ENCODE data around the gene NUAK2. TPM values are rescaled to one million over a fixed set of nuclear protein-coding genes. Genes with fewer than 3 reads are reported as not detected.

Gene NUAK2
- total RNA-seq, 4 donors from 2014 or later = 0.42 to 0.86 (median 0.74) TPM

DNA sequence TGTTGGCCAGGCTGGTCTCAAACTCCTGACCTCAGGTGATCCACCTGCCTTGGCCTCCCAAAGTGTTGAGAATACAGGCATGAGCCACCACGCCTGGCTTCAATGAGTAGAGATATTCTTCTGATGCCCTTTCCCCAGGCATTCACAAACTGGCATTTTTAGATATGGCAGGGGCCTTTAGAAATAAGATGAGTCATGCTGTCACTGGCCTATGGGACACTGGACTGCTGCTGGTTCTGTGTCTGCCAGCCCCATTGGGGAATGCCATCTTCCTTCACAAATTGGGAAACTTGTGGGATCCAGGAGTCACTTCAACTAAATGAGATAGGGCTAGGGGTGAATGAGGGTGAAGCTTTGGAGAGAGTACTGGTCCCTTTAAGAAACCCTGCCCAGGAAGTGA lies 19.1 kb upstream of the NUAK2 start:
- peaks cover 0 to 43% (median 25%) of the 10 kb centered on the region in 4 donors for H3K27me3 ChIP-seq
- no peak for DNase-seq (ENCODE audit: extremely low spot score)
- no peak overlapping the region for H3K27ac ChIP-seq (replicated peaks in 1 of 4)
- no peak overlapping the region for H3K4me3 ChIP-seq
- 88% methylated on average over 1 of the region's 1 CpG for WGBS
- no peaks in the 10 kb centered on the region for H3K9me3 ChIP-seq
- no peaks in the 10 kb centered on the region for H3K36me3 ChIP-seq
- H3K4me1 ChIP-seq = peaks cover 13 to 15% (median 14%) of the 10 kb centered on the region in 4 donors
- intact Hi-C loops (cut with DNase I) = no loop called here
- no peak for TF ChIP-seq POLR2AphosphoS5 (IDR thresholded peaks at IDR 0.05)
- TF ChIP-seq EP300 (IDR thresholded peaks at IDR 0.05) = no peak
- TF ChIP-seq POLR2A (IDR thresholded peaks at IDR 0.05; ENCODE audit: low read depth) = no peak
- TF ChIP-seq, protein P1, sequence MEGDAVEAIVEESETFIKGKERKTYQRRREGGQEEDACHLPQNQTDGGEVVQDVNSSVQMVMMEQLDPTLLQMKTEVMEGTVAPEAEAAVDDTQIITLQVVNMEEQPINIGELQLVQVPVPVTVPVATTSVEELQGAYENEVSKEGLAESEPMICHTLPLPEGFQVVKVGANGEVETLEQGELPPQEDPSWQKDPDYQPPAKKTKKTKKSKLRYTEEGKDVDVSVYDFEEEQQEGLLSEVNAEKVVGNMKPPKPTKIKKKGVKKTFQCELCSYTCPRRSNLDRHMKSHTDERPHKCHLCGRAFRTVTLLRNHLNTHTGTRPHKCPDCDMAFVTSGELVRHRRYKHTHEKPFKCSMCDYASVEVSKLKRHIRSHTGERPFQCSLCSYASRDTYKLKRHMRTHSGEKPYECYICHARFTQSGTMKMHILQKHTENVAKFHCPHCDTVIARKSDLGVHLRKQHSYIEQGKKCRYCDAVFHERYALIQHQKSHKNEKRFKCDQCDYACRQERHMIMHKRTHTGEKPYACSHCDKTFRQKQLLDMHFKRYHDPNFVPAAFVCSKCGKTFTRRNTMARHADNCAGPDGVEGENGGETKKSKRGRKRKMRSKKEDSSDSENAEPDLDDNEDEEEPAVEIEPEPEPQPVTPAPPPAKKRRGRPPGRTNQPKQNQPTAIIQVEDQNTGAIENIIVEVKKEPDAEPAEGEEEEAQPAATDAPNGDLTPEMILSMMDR (IDR thresholded peaks at IDR 0.05) = no peak

DNA sequence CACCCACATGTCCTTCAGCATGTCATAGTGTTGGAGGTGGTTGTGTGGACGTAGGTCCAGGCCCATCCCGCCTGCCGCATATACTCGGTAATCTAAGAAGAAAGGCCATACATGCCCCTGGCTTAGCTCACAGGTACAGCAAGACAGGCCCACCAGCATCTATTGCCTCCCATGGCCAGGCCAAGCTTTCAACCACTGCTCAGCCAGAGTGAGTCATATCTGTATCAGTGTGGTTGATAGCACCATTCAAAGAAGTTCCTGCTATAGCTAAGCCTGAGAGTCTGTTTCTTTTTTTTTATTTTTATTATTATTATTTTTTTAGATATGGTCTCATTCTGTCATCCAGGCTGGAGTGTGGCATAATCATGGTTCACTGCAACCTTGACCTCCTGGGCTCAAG lies 18.2 kb upstream of the NUAK2 start:
- Histone ChIP-seq H3K4me3 (no peak overlapping the region), H3K4me1 (peaks cover 13 to 15% (median 14%) of the 10 kb centered on the region in 4 donors), H3K9me3 (no peaks in the 10 kb centered on the region), H3K36me3 (no peaks in the 10 kb centered on the region), H3K27me3 (peaks cover 0 to 41% (median 21%) of the 10 kb centered on the region in 4 donors), H3K27ac (replicated peaks in 1 of 4) (no peak overlapping the region)
- no peak for DNase-seq (ENCODE audit: extremely low spot score)
- 91% methylated on average over 4 of the region's 4 CpGs for WGBS
- TF ChIP-seq POLR2AphosphoS5 (IDR thresholded peaks at IDR 0.05) = no peak
- TF ChIP-seq POLR2A (IDR thresholded peaks at IDR 0.05; ENCODE audit: low read depth) = no peak
- no peak for TF ChIP-seq EP300 (IDR thresholded peaks at IDR 0.05)
- TF ChIP-seq, protein P1 (IDR thresholded peaks at IDR 0.05) = no peak
- intact Hi-C loops (cut with DNase I) = loop anchor here (5.0 kb wide), 1 partner anchor 48 kb away; no protein-coding TSS in a partner anchor

DNA sequence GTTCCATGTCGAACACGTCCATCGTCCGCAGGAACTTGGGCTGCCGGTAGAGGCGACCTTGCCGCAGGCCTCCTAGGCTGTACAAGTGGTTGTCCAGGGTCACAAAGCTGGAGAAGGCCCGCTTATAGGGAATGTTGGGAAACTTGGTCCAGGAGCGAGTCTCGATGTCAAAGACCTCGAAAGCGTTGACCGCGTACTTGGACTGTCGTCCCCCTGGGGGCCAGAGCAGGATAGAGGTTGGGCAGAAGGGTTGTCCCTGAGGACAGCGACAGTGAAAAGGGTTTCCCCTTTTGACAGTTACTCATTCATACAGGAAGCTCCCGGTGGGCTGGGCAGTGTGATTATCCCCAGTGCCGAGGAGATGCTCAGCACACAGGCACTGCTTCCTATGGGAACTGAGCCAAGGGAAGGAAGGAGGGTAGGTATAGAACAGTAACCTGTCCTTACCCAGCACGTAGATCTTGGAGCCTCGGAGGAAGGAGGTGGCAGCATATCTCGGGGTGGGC lies 17.7 kb upstream of the NUAK2 start:
- 88% methylated on average over 10 of the region's 21 CpGs for WGBS
- peaks cover 11 to 12% (median 11%) of the 10 kb centered on the region in 4 donors for H3K4me1 ChIP-seq
- no peak for TF ChIP-seq EP300 (IDR thresholded peaks at IDR 0.05)
- TF ChIP-seq POLR2AphosphoS5 (IDR thresholded peaks at IDR 0.05) = no peak
- no peak for TF ChIP-seq POLR2A (IDR thresholded peaks at IDR 0.05; ENCODE audit: low read depth)
- TF ChIP-seq, protein P1 (IDR thresholded peaks at IDR 0.05) = no peak
- H3K36me3 ChIP-seq = no peaks in the 10 kb centered on the region
- peaks cover 0 to 37% (median 16%) of the 10 kb centered on the region in 4 donors for H3K27me3 ChIP-seq
- intact Hi-C loops (cut with DNase I) = loop anchor here (5.0 kb wide), 1 partner anchor 48 kb away; no protein-coding TSS in a partner anchor
- H3K4me3 ChIP-seq = no peak overlapping the region
- no peak for DNase-seq (ENCODE audit: extremely low spot score)
- no peak overlapping the region for H3K27ac ChIP-seq (replicated peaks in 1 of 4)
- no peaks in the 10 kb centered on the region for H3K9me3 ChIP-seq

DNA sequence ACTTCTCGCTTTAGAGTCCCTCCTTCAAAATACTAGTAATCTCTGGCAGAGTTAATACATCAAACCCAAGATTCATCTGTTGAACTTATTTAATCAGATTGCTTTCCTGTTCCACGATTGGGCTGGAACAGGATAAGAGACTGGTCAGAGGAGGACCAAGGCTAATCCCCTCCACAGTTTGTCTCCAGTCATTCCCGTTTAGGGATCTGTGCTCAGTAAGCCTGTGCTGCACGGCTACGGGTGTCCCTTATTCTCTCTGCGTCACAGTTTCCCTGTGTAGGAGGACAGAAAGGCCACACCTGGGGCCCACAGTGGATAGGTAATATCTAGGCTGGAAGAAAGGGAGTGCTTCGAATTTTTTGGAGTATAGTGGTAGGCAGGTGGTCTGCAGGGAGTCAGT lies 16.5 kb upstream of the NUAK2 start:
- intact Hi-C loops (cut with DNase I) = loop anchor here (5.0 kb wide), 1 partner anchor 49 kb away; no protein-coding TSS in a partner anchor

More for the DNA sequence above, 16.5 kb upstream of the NUAK2 start:
- WGBS = 81% methylated on average over 7 of the region's 7 CpGs
- Histone ChIP-seq H3K9me3 (no peaks in the 10 kb centered on the region), H3K4me1 (no peaks in the 10 kb centered on the region), H3K4me3 (no peak overlapping the region), H3K36me3 (no peaks in the 10 kb centered on the region), H3K27ac (replicated peaks in 1 of 4) (no peak overlapping the region), H3K27me3 (peaks cover 0 to 24% (median 4%) of the 10 kb centered on the region in 4 donors)
- TF ChIP-seq EP300 (IDR thresholded peaks at IDR 0.05) (no peak), POLR2AphosphoS5 (IDR thresholded peaks at IDR 0.05) (no peak), POLR2A (IDR thresholded peaks at IDR 0.05; ENCODE audit: low read depth) (no peak)
- TF ChIP-seq, protein P1 (IDR thresholded peaks at IDR 0.05) = no peak
- DNase-seq (ENCODE audit: extremely low spot score) = no peak

All from esophagus muscularis mucosa (tissue), 4 donors.